ENCODE data around the gene LEFTY1.

Gene LEFTY1

GRCh38 chr1:225886159-225887029 is 2.6 kb downstream of the LEFTY1 start:
- no peak for TF ChIP-seq CTCF (IDR thresholded peaks at IDR 0.05; ENCODE audit: borderline replicate concordance, insufficient read depth, low read depth, low read length)
- H3K4me3 ChIP-seq (ENCODE audit: low read depth, low read length) = no peak overlapping the region

- no peak for TF ChIP-seq CTCF (IDR thresholded peaks at IDR 0.05; ENCODE audit: borderline replicate concordance, insufficient read depth, low read depth, low read length)
- no peak overlapping the region for H3K4me3 ChIP-seq (ENCODE audit: low read depth, low read length)
Observed at GRCh38 chr1:225885336-225885735, 3.6 kb downstream of the LEFTY1 start.

GRCh38 chr1:225883616-225884265 is 5.2 kb downstream of the LEFTY1 start:
- no peak overlapping the region for H3K4me3 ChIP-seq (ENCODE audit: low read depth, low read length)

GRCh38 chr1:225882694-225883615 is 6.0 kb downstream of the LEFTY1 start:
- H3K4me3 ChIP-seq (ENCODE audit: low read depth, low read length) = peak overlapping the region; percentile 96
- no peak for TF ChIP-seq CTCF (IDR thresholded peaks at IDR 0.05; ENCODE audit: borderline replicate concordance, insufficient read depth, low read depth, low read length)

More at GRCh38 chr1:225883616-225884265, 5.2 kb downstream of the LEFTY1 start:
- TF ChIP-seq CTCF (IDR thresholded peaks at IDR 0.05; ENCODE audit: borderline replicate concordance, insufficient read depth, low read depth, low read length) = no peak

GRCh38 chr1:225881959-225882693 is 6.8 kb downstream of the LEFTY1 start, which contains the start of gene TMEM63A:
TSS of gene TMEM63A (minus strand) at chr1:225882380. CDS start at chr1:225877580, 4,800 bp downstream.
- TF ChIP-seq CTCF (IDR thresholded peaks at IDR 0.05; ENCODE audit: borderline replicate concordance, insufficient read depth, low read depth, low read length) = peak; percentile 37; the same call in 1 of the 2 replicates
- H3K4me3 ChIP-seq (ENCODE audit: low read depth, low read length) = peak within 1 kb of the TSS; percentile 96
